HG03045 (cell line): ENCODE measurements around the gene SPRY4.
"Not testable (repeated sequence)": the region's sequence is repeated elsewhere in the genome, so short reads cannot be mapped to it uniquely, and the experiment has no call there.

Experiments used
- ATAC-seq: cut with Tn5 transposase; IDR thresholded peaks from one replicate; pipeline ENCODE4 v1.9.1; 2021; ENCODE audit warnings: mild to moderate bottlenecking, moderate library complexity; ENCODE audit not compliant: unreplicated experiment

Gene SPRY4

DNA sequence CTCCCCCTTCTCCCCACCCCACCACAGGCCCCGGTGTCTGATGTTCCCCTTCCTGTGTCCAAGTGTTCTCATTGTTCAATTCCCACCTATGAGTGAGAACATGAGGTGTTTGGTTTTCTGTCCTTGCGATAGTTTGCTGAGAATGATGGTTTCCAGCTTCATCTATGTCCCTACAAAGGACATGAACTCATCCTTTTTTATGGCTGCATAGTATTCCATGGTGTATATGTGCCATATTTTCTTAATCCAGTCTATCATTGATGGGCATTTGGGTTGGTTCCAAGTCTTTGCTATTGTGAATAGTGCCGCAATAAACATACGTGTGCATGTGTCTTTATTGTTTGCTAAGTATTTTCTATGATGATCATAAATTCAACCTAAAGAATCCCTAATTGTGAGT is 60.7 kb downstream of the SPRY4 start:
- ATAC-seq = not testable (repeated sequence)

DNA sequence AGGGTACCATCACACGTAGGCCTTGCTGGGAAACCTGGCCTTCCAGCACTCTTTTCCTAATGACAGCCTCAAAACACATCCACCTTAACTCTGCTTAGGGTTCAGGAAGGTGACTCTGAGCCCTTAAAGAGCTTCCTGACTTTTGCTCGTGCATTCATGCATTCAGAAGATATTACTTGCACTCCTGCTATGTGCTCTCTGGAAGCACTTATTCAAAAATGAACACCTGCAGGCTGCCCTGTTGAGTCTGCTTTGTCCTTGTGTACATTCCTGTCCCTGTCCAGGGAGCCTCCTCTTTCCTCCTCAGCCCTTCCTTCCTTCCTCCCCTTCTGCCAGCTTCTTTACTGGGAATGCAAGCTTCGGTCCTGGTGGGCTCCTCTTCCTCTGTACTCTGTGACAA is 61.5 kb downstream of the SPRY4 start:
- no peak for ATAC-seq

DNA sequence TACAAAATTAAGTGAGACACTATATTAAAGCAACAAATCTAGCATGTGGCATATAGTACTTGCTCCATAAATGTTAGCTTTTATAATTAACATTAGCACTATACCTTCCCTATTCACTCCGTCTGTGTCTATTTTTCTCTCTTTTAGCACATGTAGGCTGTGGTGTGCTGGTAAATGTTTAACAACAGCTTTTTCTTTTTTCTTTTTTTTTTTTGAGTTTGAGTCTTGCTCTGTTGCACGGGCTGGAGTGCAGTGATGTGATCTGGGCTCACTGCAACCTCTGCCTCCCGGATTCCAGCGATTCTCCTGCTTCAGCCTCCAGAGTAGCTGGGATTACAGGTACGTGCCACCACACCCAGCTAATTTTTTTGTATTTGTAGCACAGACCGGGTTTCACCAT is 62.1 kb downstream of the SPRY4 start:
- no peak for ATAC-seq
